IPS-20b (cell line): ENCODE results near the gene HK1.

Experiments
- H3K27ac ChIP-seq: one replicate; pipeline ENCODE4 v1.5.1; 2013; ENCODE audit warnings: low read length
- H3K27me3 ChIP-seq: 2 replicates; pipeline ENCODE4 v1.6.1; 2013; ENCODE audit warnings: mild to moderate bottlenecking, low read length, inconsistent platforms; ENCODE audit not compliant: insufficient read depth
- H3K36me3 ChIP-seq: 2 replicates; pipeline ENCODE4 v1.6.1; 2013; ENCODE audit warnings: low read depth, mild to moderate bottlenecking, inconsistent platforms, low read length, moderate library complexity; ENCODE audit not compliant: insufficient read depth
- H3K4me1 ChIP-seq: 2 replicates; pipeline ENCODE4 v1.6.1; 2013; ENCODE audit warnings: mild to moderate bottlenecking, control low read depth, inconsistent platforms, low read length, moderate library complexity; ENCODE audit not compliant: insufficient read depth
- H3K4me3 ChIP-seq: 2 replicates; pipeline ENCODE4 v1.5.1; 2013; ENCODE audit warnings: mild to moderate bottlenecking, low read length, inconsistent platforms
- H3K9ac ChIP-seq: 2 replicates; pipeline ENCODE4 v1.6.1; 2013; ENCODE audit warnings: low read depth, mild to moderate bottlenecking, inconsistent platforms, low read length, moderate library complexity
- H3K9me3 ChIP-seq: 2 replicates; pipeline ENCODE4 v1.6.1; 2013; ENCODE audit warnings: mild to moderate bottlenecking, low read depth, low read length, inconsistent platforms; ENCODE audit not compliant: insufficient read depth

HK1 gene

DNA sequence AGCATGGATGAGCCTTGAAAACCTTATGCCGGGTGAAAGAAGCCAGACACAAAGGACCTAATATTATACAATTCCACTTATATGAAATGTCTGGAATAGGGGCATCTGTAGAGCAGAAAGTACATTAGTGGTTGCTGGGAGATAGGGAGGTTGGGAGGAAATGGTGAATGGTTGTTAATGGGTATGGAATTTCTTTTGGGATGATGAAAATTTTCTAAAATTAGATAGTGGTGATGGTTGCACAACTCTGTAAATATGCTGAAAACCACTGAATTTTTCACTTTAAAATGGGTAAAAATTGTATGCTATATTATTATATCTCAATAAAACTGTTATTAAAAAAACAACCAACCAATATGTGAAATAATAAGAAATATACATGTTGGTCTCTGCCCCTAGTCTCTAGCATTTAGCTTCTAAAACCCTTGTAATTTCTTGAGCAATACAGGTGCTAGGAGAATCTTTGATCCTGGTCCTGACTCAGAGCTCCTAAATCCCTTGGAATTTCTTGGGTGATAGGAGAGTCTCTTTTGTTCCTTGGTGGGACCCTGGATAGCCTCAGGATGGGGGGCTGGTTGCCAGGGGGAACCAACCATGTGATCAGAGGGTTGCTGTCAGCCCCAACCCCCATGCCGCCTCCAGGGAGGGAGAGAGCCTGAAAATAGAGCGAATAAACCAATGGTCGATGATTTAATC lies 74.4 kb downstream of the HK1 start:
- Histone ChIP-seq H3K4me3 (no peak overlapping the region), H3K9me3 (no peaks in the 10 kb centered on the region), H3K4me1 (peaks cover 18% of the 10 kb centered on the region; the same call in 1 of the 2 replicates), H3K9ac (0 out of 2 replicates have a peak overlapping the region, but pooled peaks have one; percentile 12), H3K36me3 (peaks cover 10% of the 10 kb centered on the region; the same call in 1 of the 2 replicates), H3K27me3 (no peaks in the 10 kb centered on the region), H3K27ac (no peak overlapping the region)

DNA sequence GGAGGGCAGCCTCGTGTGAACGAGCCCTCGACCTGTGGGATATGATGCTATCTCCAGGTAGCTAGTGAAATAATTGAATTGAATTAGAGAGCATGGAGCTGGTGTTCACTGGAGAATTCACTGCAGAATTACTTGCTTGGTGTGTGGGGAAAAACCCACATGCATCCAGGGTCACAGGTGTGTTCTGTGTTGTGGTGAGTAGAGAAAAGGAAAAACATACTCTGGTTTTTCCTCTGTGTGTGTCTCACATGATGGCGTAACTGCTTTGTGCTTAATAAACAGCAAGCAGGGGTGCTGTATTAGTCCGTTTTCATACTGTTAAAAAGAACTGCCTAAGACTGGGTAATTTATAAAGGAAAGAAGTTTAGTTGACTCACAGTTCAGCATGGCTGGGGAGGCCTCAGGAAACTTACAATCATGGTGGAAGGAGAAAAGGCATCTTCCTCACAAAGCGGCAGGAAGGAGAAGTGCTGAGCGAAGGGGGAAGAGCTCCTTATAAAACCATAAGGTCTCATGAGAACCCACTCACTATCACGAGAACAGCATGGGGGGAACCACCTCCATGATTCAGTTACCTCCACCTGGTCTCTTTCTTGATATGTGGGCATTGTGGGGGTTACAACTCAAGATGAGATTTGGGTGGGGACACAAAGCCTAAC lies 75.8 kb downstream of the HK1 start:
- peaks cover 11% of the 10 kb centered on the region; the same call in 1 of the 2 replicates for H3K4me1 ChIP-seq
- no peaks in the 10 kb centered on the region for H3K27me3 ChIP-seq
- H3K9me3 ChIP-seq = no peaks in the 10 kb centered on the region
- no peak overlapping the region for H3K4me3 ChIP-seq
- no peak overlapping the region for H3K27ac ChIP-seq
- peaks cover 8% of the 10 kb centered on the region; the same call in 1 of the 2 replicates for H3K36me3 ChIP-seq
- H3K9ac ChIP-seq = no peak overlapping the region

DNA sequence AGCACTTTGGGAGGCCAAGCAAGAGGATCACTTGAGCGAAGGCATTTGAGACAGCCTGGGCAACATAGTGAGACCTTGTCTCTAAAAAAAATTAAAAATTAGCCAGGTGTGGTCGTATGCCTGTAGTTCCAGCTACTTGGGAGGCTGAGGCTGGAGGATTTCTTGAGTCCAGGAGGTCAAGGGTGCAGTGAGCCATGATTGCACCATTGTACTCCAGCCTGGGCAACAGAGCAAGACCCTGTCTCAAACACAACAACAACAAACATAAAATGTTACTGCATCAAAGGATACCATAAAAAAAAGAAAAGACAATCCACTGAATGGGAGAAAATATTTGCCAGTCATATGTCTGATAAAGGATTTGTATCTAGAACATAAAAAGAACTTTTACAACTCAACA lies 77.9 kb downstream of the HK1 start:
- Histone ChIP-seq H3K4me1 (peaks cover 10% of the 10 kb centered on the region; the same call in 1 of the 2 replicates), H3K27ac (no peak overlapping the region)

DNA sequence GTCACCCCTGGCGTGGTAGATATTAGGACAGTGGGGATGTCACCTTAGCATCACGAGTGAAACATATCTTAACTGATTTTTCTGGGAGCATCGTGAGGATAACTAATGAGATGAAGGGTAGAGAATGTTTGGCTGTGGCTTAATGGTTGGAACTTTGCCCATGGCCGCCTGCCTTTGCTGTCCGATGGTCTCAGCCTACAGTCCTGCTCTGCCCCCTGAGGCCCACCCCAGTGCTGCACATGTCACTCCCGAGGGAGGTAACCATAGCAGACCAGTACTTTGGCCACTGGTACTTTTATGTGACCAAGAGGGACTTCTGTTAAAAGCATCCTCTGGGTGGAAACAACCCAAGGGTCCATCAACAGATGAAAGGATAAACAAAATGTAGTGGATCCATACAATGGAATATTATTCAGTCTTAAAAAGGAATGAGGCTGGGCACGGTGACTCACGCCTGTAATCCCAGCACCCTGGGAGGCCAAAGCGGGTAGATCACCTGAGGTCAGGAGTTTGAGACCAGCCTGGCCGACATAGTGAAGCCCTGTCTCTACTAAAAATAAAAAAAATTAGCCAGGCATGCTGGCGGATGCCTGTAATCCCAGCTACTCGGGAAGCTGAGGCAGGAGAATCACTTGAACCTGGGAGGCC lies 80.0 kb downstream of the HK1 start:
- Histone ChIP-seq H3K27ac (no peak overlapping the region), H3K4me3 (no peak overlapping the region), H3K9ac (no peak overlapping the region), H3K36me3 (peaks cover 22% of the 10 kb centered on the region), H3K4me1 (no peaks in the 10 kb centered on the region; the same call in none of the 2 replicates), H3K9me3 (no peaks in the 10 kb centered on the region), H3K27me3 (no peaks in the 10 kb centered on the region)

More for the DNA sequence above, 77.9 kb downstream of the HK1 start:
- H3K27me3 ChIP-seq = no peaks in the 10 kb centered on the region
- H3K9me3 ChIP-seq = no peaks in the 10 kb centered on the region
- H3K36me3 ChIP-seq = peaks cover 18% of the 10 kb centered on the region
- no peak overlapping the region for H3K4me3 ChIP-seq
- H3K9ac ChIP-seq = no peak overlapping the region

DNA sequence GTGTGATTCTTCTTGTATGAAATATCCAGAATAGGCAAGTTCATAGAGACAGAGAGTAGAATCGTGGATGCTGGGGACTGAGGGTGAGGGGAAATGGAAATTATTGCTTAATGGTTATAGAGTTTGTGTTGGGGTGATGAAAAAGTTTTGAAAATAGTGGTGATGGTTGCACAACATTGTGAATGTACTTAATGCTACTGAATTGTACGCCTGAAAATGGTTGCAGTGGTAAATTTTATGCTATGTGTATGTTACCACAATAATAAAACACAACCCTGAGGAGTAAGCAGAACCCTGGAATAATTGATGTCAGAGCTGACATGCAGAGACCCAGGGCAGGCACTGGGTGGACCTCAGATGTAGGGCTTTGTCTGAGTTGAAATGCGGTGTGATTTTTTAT lies 80.9 kb downstream of the HK1 start:
- Histone ChIP-seq H3K4me1 (no peaks in the 10 kb centered on the region; the same call in none of the 2 replicates), H3K9me3 (no peaks in the 10 kb centered on the region), H3K27ac (no peak overlapping the region), H3K36me3 (peaks cover 22% of the 10 kb centered on the region), H3K4me3 (no peak overlapping the region), H3K9ac (no peak overlapping the region), H3K27me3 (no peaks in the 10 kb centered on the region)

DNA sequence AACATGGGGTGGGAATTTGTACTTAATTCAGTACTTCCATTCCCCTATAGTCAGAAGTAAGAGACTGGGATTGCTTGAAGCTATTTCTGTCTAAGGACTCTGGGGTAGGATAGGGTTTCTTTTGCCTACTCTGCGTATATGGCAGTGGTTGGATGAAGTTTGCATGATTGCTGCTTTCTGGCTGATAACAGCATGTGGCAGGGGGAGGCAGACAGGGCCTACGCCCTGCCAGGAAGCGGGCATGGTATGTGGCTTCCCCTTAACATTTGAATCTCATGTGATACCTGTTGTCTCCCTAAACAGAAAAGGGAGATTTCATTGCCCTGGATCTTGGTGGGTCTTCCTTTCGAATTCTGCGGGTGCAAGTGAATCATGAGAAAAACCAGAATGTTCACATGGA lies 81.3 kb downstream of the HK1 start:
- Histone ChIP-seq H3K9me3 (no peaks in the 10 kb centered on the region), H3K9ac (no peak overlapping the region), H3K4me3 (no peak overlapping the region), H3K36me3 (peaks cover 24% of the 10 kb centered on the region), H3K27ac (no peak overlapping the region), H3K4me1 (no peaks in the 10 kb centered on the region; the same call in none of the 2 replicates), H3K27me3 (no peaks in the 10 kb centered on the region)

DNA sequence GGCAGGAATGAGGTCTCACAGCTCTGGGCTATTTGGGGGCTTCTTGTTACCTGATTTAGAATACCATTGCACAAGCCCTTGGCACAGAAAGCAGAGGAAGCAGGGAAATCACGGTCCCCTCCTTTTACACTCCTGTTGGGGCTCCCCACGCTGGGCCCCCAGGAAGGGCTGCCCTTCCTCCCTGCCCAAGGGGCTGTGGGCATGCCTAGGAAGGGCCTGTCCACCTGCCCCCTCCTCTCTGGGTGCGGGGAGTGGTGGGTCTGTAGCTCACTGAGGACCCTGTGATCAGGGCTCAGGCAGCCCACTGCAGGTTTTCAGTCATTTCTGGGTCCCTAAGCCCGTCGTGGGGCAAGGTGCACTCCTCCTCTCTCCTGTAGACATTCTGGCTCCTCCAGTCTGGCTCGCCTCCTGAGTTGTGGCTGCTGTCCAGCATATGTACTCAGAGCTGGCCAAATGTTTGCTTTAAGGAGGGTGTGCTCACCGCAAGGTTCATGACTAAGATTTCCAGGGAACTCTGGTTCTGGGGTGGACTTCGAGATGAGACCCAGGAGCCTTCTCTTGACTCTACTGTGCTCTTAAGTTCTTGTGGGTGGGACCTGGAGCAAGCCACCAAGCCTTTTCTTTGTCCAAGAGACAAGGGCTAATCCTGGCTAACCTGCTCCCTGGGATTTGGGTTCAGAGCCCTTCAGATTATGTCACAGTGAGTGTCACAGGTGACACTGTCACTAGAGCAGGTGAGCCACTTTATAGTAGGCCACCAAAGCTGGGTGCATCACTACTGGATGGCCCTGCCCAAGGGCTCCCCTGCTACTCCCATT lies 82.4 kb downstream of the HK1 start:
- Histone ChIP-seq H3K9me3 (no peaks in the 10 kb centered on the region), H3K9ac (no peak overlapping the region), H3K4me3 (no peak overlapping the region), H3K36me3 (peaks cover 35% of the 10 kb centered on the region), H3K4me1 (no peaks in the 10 kb centered on the region; the same call in none of the 2 replicates), H3K27ac (no peak overlapping the region), H3K27me3 (no peaks in the 10 kb centered on the region)

DNA sequence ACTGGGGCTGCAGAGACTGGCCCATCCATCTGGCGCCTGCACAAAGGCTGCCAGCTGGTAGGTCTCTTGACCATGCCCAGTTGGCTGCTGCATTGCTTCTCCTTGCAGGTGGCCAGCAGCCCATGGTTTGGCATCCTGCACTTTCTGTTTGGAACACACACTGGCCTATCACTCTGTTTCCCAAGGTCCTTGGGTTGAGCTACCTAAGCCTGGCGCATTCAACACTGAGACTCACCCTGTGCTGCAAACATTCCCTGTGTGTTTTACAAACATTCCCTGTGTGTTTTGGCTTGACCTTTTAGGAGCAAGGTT lies 83.0 kb downstream of the HK1 start:
- Histone ChIP-seq H3K9me3 (no peaks in the 10 kb centered on the region), H3K4me1 (no peaks in the 10 kb centered on the region; the same call in none of the 2 replicates), H3K4me3 (no peak overlapping the region), H3K27ac (no peak overlapping the region), H3K36me3 (peaks cover 40% of the 10 kb centered on the region), H3K27me3 (no peaks in the 10 kb centered on the region), H3K9ac (no peak overlapping the region)

DNA sequence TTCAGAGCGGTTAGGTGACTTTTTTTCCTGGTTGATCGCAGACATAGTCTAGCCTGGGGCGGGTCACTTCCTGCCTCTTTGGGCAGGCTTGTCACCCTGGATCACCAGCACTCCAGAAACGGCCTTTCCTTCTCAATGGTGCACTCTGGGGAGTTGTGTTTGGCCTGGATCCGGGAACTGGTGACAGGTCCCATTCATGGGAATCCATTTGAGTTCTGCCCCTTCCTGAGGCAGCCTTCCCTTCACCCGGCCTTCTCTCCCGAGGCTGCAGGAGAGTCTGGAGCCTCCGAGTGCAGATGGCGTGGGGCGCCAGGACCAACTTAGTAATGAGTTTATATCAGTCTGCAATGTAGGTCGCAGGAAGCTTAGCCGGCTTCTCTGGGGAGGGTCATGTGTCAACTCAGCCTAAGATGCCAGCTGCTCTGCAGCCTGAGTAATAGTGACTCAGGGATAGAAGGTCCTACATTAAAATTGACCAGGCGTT lies 84.2 kb downstream of the HK1 start:
- H3K27me3 ChIP-seq = no peaks in the 10 kb centered on the region
- no peaks in the 10 kb centered on the region for H3K9me3 ChIP-seq
- no peak overlapping the region for H3K4me3 ChIP-seq

DNA sequence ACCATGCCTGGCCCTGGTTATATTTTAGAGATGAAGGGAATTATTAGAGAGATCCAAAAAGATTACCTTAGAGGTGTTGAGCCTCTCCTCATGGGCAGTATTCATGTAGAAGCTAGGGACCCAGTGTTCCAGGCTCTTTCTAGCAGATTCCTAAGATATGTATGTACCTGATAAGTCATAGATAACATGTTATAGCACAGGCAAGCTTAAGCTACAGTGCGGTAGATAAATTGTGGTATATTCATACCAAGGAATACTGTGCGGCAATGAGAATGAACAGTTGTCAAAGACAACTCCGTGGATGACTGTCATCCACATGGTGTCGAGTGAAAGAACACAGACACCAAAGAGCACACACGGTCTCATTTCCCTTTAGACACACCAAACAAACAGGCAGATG lies 85.4 kb downstream of the HK1 start:
- Histone ChIP-seq H3K9ac (no peak overlapping the region), H3K27ac (no peak overlapping the region), H3K4me1 (no peaks in the 10 kb centered on the region; the same call in none of the 2 replicates), H3K9me3 (no peaks in the 10 kb centered on the region), H3K4me3 (no peak overlapping the region), H3K27me3 (no peaks in the 10 kb centered on the region), H3K36me3 (peaks cover 63% of the 10 kb centered on the region)

More for the DNA sequence above, 84.2 kb downstream of the HK1 start:
- no peak overlapping the region for H3K27ac ChIP-seq
- H3K36me3 ChIP-seq = peaks cover 53% of the 10 kb centered on the region
- no peaks in the 10 kb centered on the region; the same call in none of the 2 replicates for H3K4me1 ChIP-seq
- H3K9ac ChIP-seq = no peak overlapping the region

DNA sequence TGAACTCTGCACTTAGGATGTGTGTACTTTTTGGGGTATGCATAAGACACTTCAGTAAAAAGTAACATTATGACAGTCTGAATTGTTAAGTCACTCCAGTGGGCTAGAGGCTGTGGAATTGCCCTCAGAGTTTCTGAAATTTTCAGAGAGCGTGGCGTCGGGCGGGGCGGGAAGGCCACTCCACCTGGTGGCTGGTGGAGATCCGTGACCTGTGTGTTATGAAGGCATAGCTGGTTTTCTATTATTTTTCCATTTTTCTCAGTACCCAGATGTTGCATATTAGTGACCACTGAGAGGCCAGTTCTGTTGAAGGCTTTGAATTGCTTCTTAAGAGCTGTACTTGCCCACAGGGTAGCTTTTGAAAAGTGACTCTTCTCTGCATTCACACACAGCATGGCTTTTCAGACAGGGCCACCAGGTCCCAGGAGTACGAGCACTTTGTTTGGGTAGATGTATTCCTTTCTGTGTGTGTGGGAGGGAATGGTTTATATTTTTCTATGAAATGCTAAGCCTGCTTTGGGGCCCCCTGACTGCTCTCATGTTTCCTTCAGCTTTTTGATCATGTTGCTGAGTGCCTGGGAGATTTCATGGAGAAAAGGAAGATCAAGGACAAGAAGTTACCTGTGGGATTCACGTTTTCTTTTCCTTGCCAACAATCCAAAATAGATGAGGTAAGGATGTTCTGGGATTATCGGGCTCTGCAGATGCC lies 86.1 kb downstream of the HK1 start:
- no peak overlapping the region for H3K9ac ChIP-seq
- H3K27ac ChIP-seq = no peak overlapping the region
- peaks cover 70% of the 10 kb centered on the region for H3K36me3 ChIP-seq
- no peaks in the 10 kb centered on the region for H3K27me3 ChIP-seq
- H3K9me3 ChIP-seq = no peaks in the 10 kb centered on the region
- no peak overlapping the region for H3K4me3 ChIP-seq
- no peaks in the 10 kb centered on the region; the same call in none of the 2 replicates for H3K4me1 ChIP-seq
